LNCAP (cell line): ENCODE measurements around the gene MIDN.

ENCODE experiments used
- TF ChIP-seq, protein P1 (sequence below): fragments of 450-650 bp; IDR thresholded peaks from 2 replicates; pipeline ENCODE4 v1.5.1; 2017; ENCODE audit warnings: mild to moderate bottlenecking

MIDN gene

DNA sequence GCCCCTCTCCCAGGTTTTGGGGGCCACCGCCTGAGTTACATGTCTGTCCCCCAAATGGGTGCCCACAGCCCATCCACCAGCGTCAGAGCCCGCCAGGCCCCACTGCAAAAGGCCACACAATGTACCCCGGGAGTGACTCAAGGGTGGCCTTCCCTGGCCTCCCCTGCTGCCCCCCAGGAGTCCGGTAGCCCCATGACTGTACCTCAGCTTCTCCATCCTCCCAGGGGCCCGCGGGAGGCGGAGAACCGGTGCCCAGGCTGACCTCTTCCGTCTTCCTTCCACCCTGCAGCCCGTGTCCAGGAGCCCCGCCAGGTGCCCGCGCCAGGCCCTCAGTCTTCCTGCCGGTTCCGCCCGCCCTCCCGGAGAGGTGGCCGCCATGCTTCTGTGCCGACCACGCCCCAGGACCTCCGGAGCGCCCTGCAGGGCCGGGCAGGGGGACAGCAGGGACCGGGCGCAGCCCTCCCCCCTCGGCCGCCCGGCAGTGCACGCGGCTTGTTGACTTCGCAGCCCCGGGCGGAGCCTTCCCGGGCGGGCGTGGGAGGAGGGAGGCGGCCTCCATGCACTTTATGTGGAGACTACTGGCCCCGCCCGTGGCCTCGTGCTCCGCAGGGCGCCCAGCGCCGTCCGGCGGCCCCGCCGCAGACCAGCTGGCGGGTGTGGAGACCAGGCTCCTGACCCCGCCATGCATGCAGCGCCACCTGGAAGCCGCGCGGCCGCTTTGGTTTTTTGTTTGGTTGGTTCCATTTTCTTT lies 20.9 kb upstream of the MIDN start:
- TF ChIP-seq, protein P1, sequence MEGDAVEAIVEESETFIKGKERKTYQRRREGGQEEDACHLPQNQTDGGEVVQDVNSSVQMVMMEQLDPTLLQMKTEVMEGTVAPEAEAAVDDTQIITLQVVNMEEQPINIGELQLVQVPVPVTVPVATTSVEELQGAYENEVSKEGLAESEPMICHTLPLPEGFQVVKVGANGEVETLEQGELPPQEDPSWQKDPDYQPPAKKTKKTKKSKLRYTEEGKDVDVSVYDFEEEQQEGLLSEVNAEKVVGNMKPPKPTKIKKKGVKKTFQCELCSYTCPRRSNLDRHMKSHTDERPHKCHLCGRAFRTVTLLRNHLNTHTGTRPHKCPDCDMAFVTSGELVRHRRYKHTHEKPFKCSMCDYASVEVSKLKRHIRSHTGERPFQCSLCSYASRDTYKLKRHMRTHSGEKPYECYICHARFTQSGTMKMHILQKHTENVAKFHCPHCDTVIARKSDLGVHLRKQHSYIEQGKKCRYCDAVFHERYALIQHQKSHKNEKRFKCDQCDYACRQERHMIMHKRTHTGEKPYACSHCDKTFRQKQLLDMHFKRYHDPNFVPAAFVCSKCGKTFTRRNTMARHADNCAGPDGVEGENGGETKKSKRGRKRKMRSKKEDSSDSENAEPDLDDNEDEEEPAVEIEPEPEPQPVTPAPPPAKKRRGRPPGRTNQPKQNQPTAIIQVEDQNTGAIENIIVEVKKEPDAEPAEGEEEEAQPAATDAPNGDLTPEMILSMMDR = no peak

DNA sequence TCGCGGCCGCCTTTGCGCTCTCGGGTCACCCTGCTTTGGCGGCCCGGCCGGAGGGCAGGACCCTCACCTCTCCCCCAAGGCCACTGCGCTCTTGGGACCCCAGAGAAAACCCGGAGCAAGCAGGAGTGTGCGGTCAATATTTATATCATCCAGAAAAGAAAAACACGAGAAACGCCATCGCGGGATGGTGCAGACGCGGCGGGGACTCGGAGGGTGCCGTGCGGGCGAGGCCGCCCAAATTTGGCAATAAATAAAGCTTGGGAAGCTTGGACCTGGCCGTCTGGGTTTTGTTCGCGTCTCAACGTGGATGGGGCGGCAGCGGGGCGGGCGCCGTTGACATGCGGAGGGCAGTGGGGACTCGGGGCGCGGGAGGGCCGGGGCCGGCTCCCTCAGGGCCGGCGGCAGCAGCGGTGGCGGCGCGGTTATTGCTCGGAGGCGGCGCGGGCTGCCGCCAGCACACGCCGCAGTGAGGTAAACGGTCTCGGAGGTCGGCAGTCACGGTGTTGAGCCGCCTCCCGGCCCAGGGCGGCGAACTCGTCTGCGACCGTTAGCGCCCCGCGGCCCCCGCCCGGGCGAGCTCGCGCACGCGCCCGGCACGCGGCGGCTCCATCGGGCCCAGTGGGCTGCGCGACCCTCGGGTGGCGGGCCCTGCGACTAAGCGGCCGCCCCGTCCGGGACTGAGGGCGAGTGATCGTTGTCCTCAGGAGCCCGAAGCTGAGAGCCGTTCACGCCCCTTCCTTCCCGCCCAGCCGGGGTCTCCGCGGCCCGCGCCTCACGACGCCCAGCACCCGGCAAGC lies 20.0 kb upstream of the MIDN start:
- TF ChIP-seq, protein P1 = no peak

DNA sequence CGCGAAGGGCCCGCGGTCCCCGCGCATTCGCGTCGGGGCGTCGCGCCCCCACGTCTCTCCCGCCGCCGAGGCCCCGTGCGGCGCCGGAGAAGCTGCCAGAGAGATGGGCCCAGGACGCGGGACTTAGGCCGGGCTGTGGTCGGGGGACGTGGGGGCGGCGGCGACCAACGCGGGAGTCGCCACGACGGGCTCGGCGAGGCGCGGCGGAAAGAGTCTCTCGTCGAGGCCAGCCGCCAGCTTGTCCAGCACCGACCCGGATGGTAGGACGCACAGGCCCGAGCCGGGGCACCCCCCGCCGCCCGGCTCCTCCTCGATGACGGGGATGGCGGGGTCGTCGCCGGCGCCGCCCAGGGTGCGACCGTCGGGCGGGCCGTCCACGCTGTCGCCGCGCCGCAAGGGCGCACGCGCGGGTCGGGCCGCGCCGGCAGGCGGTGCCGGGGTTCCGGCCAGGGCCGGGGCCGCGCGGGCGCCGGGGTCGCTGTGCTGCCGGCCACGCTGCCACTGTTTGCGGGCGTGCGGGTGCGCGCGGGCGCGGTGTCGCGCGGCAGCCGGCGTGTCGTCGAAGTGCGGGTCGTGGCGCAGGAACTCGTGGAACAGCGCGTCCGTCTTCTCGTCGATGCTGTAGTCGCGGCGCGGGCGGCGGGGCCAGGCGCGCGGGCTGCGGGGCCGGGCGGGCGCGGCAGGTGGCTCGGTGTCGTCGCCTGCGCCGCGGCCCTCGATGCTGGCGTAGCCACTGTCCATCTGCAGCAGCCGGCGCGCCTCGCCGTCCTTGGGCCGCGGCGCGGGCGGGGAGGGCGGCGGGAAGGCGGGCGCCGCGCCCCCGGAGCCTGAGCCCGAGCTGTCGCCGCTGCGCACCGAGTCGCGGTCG lies 19.1 kb upstream of the MIDN start:
- TF ChIP-seq, protein P1 = no peak

DNA sequence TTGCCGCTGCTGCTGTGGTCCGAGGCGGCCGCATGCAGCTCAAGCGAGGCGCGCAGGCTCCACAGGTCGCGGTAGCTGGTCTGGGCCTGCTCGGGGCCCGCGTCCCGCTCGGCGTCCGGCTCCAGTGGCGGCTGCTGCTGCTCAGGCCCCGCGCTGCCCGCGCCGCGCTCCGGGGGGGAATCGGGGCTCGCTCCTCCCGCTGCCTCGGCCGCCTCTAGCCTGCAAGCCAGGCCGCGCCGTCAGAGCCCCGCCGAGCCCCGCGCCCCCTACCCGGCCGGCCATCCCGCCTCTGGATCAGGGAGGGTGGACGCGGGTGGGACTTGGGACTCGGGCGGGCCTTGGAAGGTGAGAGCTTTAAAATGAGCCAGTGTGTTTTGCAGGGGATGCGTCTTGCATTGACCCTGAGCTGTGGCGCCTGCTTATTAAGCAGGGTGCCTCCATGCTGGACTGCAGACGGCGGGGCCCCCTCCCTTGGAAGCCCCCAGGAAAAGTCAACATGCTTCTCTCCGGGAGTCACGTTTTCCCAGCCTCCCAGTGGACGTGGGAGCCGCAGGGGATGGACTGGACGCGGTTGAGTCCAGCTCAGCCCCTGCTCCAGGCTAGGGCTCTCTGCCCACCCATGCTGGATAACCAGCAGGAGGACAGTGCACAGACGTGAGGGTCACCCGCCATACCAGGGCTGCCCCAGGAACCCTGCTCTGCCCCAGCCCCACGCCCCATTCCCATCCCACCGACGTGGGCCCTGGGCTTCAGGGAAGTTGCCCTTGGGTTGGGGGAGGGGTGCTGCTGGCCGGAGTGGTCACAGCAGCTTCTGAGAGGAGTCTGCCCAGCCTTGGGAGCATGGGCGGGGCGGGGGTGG lies 18.2 kb upstream of the MIDN start:
- TF ChIP-seq, protein P1 = no peak

DNA sequence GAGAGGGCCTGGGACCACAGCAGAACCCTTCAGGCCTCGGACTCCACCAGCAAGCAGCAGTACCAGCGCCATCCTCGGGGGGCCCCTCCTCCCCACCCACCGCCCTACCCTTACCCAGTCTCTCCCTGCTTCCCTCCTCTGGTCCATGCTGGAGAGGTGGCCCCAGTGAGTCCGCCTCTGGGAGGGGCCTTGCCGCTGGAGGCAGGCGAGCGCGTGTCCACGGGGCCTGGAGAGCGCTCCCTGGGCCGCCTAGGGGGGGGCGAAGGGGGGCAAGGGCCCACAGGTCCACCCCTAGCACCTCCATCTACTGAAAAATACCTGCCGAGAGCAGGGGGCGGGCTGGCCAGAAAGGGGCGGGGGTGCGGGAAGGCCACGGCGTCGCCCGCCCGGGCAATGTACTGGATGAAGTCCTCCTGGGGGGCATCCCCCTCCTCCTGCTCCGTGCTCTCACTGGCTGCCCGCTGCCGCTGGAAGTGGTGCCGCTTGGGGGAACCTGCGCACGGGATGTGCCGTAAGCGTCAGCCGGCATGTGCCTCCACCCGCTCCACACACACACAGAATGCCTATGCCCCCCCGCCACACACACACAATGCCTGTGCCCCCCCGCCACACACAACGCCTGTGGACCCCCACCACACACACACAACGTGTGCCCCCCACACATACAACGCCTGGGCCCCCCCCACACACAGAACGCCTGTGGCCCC lies 17.4 kb upstream of the MIDN start:
- TF ChIP-seq, protein P1 = no peak

DNA sequence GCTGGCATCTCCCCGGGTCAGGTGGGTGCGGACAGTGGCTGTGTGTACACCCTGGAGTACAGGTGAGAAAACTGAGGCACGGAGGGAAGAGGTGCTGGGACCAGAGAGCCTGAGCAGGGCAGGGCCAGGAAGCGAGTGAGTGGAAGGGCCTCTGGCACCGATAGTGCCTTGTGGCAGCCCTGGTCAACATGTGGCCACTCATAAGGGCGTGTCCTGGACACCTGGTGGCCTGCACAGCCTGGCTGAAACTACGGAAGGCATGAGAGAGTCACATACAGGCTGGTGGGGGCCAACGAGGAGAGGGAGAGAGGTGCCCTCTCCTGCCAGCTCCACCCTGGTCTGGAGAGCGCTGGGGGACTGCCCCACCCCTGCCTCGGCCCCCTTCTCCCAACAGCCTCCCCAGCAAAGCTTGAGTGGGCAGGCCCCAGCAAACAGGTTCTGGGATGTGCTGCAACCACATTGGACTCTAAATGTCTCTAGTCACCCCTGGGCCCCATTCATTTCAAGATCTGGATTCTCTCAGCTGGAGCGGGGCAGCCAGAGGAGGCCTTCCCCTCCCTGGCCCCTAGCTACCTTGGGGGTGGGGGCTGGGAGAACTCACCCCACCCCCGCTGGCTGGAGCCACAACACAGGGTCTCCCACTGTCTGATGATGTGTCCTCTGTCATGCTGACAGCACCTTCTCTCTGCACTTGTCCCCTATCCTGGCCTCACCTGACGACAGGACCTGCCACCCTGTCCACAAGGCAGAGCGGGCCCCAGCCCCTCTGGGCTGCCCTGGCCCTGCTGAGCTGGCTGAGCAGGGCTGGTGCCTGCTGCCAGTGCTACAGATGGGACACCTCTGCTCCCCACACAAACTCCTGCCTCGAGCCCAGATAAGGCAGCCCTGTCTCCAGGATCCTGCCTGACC lies 16.4 kb upstream of the MIDN start:
- TF ChIP-seq, protein P1 = no peak
